Fibroblast of lung (primary cell): ENCODE results near the gene FRMPD2. TPM values are rescaled to one million over a fixed set of nuclear protein-coding genes. Genes with fewer than 3 reads are reported as not detected.
"Not testable (repeated sequence)": the region's sequence is repeated elsewhere in the genome, so short reads cannot be mapped to it uniquely, and the experiment has no call there.

ENCODE experiments used
- DNase-seq, 2 donors: peaks; one replicate each; pipeline versions ENCODE4 v3.0.0 to v3.0.0-alpha.2; 2010; ENCODE audit warnings: low read depth in 2 of 2
- H2AFZ ChIP-seq: 2 replicates; pipeline ENCODE4 v1.5.1; 2012; ENCODE audit warnings: low read length, control low read depth, inconsistent platforms
- H3K27ac ChIP-seq: 2 replicates; pipeline ENCODE4 v1.5.1; 2011; ENCODE audit warnings: low read length, control low read depth; ENCODE audit not compliant: insufficient read depth
- H3K27me3 ChIP-seq: 2 replicates; pipeline ENCODE4 v1.5.1; 2011; ENCODE audit warnings: mild to moderate bottlenecking, low read length; ENCODE audit not compliant: control insufficient read depth, insufficient read depth
- H3K36me3 ChIP-seq: 2 replicates; pipeline ENCODE4 v1.5.1; 2011; ENCODE audit warnings: low read length; ENCODE audit not compliant: control insufficient read depth, insufficient read depth
- H3K4me1 ChIP-seq: 2 replicates; pipeline ENCODE4 v1.5.1; 2011; ENCODE audit warnings: low read length; ENCODE audit not compliant: control insufficient read depth, insufficient read depth; ENCODE audit errors: extremely low read depth
- H3K4me2 ChIP-seq: 2 replicates; pipeline ENCODE4 v1.5.1; 2011; ENCODE audit warnings: low read length, control low read depth; ENCODE audit not compliant: insufficient read depth; ENCODE audit errors: extremely low read depth
- H3K4me3 ChIP-seq, 4 experiments: fragments of 200-600 bp in 1 of 4; sonication (generic) in 1 of 4; replicated peaks in 1 of 4; 2 replicates each; pipeline ENCODE4 v1.5.1; 2011 to 2016; ENCODE audit warnings: low read length in 4 of 4, low read depth in 3 of 4, mild to moderate bottlenecking in 3 of 4, control low read depth in 2 of 4, inconsistent platforms in 1 of 4, mixed read lengths in 1 of 4; ENCODE audit not compliant: insufficient read depth in 1 of 4; ENCODE audit errors: control extremely low read depth in 1 of 4
- H3K79me2 ChIP-seq: 2 replicates; pipeline ENCODE4 v1.5.1; 2012; ENCODE audit warnings: mild to moderate bottlenecking, low read length, inconsistent platforms; ENCODE audit not compliant: control insufficient read depth, insufficient read depth
- H3K9ac ChIP-seq: 2 replicates; pipeline ENCODE4 v1.5.1; 2011; ENCODE audit warnings: mild to moderate bottlenecking, low read length, control low read depth; ENCODE audit not compliant: insufficient read depth
- H3K9me3 ChIP-seq: 2 replicates; pipeline ENCODE4 v1.5.1; 2012; ENCODE audit warnings: low read depth, low read length; ENCODE audit not compliant: control insufficient read depth, insufficient read depth
- H4K20me1 ChIP-seq: 2 replicates; pipeline ENCODE4 v1.5.1; 2011; ENCODE audit warnings: low read length; ENCODE audit not compliant: control insufficient read depth, insufficient read depth; ENCODE audit errors: extremely low read depth
- polyA plus RNA-seq, 2 donors: library from polyadenylated mRNA; depleted of rRNA in 1 of 2; stranded (reverse) in 1 of 2; unstranded in 1 of 2; fragments of >200 nt; gene quantifications; 2 replicates each; pipeline ENCODE4 v1.2.1, GENCODE V29; 2011 to 2012; ENCODE audit warnings: missing spikeins in 1 of 2
- total RNA-seq: library from RNA; depleted of rRNA; stranded (reverse); fragments of >200 nt; gene quantifications from 2 replicates; pipeline ENCODE4 v1.2.1, GENCODE V29; 2014

FRMPD2 gene
- total and polyA plus RNA-seq, 2 donors (not counting 1 experiment from before 2014, with no cell fraction given) = 0.16 TPM; not detected in 1

DNA sequence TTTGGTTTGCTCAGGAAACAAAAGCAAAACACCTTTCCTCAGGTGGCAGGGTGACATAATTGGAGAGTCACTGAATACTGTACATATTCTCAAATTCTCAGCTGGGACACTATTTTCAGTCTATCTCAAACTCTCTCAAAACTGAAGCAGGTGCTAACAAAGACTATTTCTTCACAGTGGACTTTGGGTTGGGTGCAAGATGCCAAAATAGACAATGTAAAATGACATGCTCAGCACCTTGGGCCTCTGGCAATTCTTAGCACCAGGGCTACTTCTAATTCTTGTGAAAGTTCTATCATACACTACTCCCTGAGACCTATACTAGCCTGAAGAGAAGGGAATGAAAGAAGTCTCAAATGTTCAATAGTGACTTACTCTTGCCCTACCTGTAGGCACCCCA lies 151.9 kb downstream of the FRMPD2 start:
- H3K27ac ChIP-seq = not testable (repeated sequence)

DNA sequence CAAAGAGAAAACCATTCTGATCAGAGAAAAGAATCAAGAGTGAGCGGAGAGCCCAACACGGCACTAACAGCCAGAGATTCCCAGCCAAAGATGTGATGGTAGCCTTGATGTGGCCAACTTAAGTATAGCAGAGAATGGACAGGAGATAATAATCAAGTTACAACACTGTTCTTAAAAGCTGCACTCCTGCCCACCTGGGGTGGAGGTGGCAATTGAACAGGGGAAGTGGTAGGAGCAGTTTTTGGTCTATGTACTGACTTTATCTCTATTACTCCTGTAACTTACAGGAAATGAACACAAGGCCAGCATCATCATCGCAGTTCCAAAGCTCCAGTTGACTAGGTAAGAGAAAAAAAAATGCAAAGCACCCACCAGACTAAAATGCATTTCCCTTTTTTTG lies 164.2 kb downstream of the FRMPD2 start:
- not testable (repeated sequence) for H2AFZ ChIP-seq, H3K4me3 ChIP-seq, H3K27me3 ChIP-seq, H3K9ac ChIP-seq, H4K20me1 ChIP-seq, H3K27ac ChIP-seq, H3K9me3 ChIP-seq, H3K36me3 ChIP-seq, H3K4me1 ChIP-seq, H3K4me2 ChIP-seq, DNase-seq, H3K79me2 ChIP-seq

More for the DNA sequence above, 151.9 kb downstream of the FRMPD2 start:
- not testable (repeated sequence) for DNase-seq, H2AFZ ChIP-seq, H3K36me3 ChIP-seq, H4K20me1 ChIP-seq, H3K27me3 ChIP-seq, H3K79me2 ChIP-seq, H3K4me1 ChIP-seq, H3K9ac ChIP-seq, H3K4me2 ChIP-seq, H3K9me3 ChIP-seq, H3K4me3 ChIP-seq

Other genes with a start within 250 kb of the FRMPD2 start
- 24.4 and 29.4 TPM in 2 replicates for gene MAPK8, start 32.0 kb upstream of the FRMPD2 start, total RNA-seq
- gene MAPK8, start 32.0 kb upstream of the FRMPD2 start, polyA plus RNA-seq = 39.1 and 53.7 TPM in 2 replicates